IPS-NIHi7 (cell line): Measurements from ENCODE around the gene LEPROT.

Source experiments
- DNase-seq: peaks from one replicate; pipeline ENCODE4 v3.0.0; 2012; ENCODE audit warnings: mixed read lengths; ENCODE audit errors: extremely low spot score

The LEPROT gene

GRCh38 chr1:65412256-65412983 is 8.0 kb upstream of the LEPROT start:
- no peak for DNase-seq

- no peak for DNase-seq
Observed at GRCh38 chr1:65412984-65413375, 7.5 kb upstream of the LEPROT start.

DNA sequence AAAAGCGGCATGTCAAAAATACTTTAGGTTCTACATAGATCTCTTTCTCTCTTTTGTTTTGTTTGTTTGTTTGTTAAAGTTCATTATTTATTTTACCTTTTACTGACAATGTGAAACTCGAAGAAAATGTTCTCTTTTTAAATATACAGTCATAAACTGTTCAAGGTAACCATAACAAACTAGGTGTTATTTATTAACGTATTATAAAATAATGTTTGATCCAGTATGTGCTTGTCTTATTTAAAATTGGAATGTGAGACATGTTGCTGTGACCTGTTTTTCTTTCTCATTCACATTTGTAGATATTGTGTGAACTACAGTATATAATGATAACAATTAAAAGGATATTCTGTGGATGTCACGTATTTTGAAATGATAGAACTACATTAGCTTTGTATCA is 5.9 kb upstream of the LEPROT start:
- DNase-seq = no peak

GRCh38 chr1:65416767-65417166 is 3.7 kb upstream of the LEPROT start:
- no peak for DNase-seq

GRCh38 chr1:65417729-65418128 is 2.7 kb upstream of the LEPROT start:
- no peak for DNase-seq

GRCh38 chr1:65418522-65419185 is 1.8 kb upstream of the LEPROT start:
- DNase-seq = no peak

GRCh38 chr1:65419681-65420589 is 533 bp upstream of the LEPROT start:
- DNase-seq = peak; percentile 97

DNA sequence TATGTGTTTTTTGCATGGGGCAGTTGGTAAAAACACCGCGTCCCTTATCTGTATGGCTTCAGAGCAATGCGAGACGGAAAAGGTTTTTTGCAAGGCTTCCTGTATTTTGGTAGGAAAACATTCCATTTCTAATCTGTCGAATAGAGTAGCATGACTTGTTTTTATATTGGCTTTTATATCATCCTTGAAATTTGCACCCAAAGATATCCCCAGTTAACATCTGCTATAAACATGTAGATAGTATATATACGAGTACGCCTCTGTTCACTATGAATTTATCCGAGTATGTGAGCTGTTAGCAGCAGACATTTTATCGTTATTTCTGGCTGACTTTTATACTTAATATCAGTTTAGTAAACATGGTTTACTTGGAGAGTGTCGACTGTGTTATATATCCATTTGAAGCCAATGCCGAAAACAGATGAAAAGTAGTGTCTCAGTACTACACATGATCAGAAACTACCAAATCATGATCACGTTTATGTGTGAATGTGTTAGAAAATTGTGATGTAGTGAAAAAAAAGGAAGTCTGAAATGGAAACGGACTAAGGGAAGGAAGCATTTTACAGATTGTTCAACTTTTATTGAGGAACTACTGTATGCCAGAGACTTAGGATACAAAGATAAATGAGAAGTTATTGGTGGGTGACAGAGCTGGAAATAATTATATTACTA is 1.0 kb downstream of the LEPROT start:
- no peak for DNase-seq

GRCh38 chr1:65422241-65423203 is 2.1 kb downstream of the LEPROT start:
- no peak for DNase-seq

GRCh38 chr1:65423884-65424572 is 3.6 kb downstream of the LEPROT start:
- no peak for DNase-seq

- no peak for DNase-seq
Observed at GRCh38 chr1:65424573-65424889, 4.1 kb downstream of the LEPROT start.

- no peak for DNase-seq
Observed at GRCh38 chr1:65425006-65425405, 4.5 kb downstream of the LEPROT start.

DNA sequence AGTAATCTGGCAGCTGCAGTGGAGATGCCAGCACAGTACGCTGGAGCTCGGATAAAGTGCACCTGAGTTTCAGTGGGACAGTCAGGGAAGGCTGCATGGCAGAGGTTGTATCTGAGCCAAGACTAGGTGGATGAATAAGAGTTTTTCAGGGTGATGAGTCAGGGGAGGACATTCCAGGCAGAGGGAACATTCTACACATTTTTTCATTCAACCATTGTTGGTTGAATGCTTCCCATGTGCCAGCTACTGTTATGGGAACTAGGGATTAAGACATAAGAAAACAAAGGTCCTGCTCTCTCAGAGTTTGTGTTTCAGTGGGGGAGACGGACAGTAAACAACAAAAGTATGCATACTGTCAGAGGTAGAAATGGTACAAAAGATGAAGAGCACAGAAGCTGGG is 5.2 kb downstream of the LEPROT start:
- peak; percentile 20 for DNase-seq

GRCh38 chr1:65429078-65429477 is 8.6 kb downstream of the LEPROT start:
- DNase-seq = no peak

DNA sequence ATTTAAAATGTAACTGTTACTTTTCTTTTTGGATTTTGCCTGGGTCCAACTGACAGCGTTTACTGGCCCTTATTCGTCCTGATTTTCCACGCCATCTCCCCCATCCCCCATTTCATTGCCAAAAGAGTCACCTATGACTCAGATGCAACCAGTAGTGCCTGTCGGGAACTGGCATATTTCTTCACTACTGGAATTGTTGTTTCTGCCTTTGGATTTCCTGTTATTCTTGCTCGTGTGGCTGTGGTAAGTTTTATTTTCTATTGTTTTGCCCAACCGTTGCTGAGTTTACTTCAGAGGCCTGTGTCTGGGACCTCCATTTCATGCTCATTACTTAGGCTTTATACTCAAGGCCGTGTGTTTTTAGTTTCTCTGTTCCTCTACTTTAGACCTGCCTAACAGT is 9.3 kb downstream of the LEPROT start:
- no peak for DNase-seq

GRCh38 chr1:65431111-65431705 is 10.7 kb downstream of the LEPROT start:
- DNase-seq = no peak

DNA sequence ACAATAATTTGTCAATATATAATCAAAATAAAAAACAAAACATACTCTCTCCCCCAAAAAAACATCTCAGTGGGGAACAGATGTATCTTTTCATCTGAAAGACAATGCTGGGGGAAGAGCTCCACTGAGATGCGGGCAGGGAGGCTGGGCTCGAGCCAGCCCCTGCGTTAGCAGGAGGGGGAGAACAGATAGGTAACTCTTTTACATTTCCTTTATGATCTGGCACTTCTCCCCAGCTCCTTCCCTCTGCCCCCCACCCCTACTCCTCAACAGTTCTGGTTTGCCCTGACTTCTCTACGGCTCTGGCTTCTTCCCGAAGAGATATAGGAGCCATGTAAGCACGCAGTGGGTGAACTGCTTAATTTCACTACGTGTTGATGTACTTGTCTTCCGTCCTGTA is 12.4 kb downstream of the LEPROT start:
- DNase-seq = peak; percentile 32

- DNase-seq = no peak
Observed at GRCh38 chr1:65434255-65434654, 13.8 kb downstream of the LEPROT start.

GRCh38 chr1:65434760-65435159 is 14.3 kb downstream of the LEPROT start:
- DNase-seq = no peak

- no peak for DNase-seq
Observed at GRCh38 chr1:65435987-65436386, 15.5 kb downstream of the LEPROT start.
